HG03066 (cell line): ENCODE measurements around the gene CTNNB1.
A peak's percentile ranks its signal among the peaks of the same experiment; 100 is the strongest.

ENCODE experiments used
- ATAC-seq: cut with Tn5 transposase; IDR thresholded peaks from one replicate; pipeline ENCODE4 v1.9.1; 2021; ENCODE audit warnings: low read depth; ENCODE audit not compliant: unreplicated experiment

The CTNNB1 gene

GRCh38 chr3:41198950-41199865, at the start of gene CTNNB1:
TSS of gene CTNNB1 (plus strand) at chr3:41199505. CDS start at chr3:41224069, 24,564 bp downstream.
- peak; percentile 65 for ATAC-seq

DNA sequence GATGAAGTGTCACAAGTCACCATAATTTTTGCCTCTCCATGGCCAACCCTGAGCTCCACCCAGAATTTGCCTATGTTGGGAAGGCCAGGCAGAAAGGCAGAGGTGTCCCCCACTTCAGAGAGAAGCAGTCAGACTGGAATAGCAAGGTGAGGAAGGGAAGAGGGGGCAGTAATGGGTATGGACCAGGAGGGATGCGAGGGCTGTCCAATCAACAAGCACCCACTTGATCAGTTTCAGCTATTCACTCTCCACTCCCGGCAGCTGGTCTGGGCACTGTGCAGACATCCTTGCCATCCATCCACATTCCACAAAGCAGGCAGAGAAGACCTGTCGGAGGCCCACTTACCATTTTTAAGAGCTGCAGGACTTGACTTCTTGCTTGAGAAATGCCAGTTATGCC, 43.5 kb upstream of the CTNNB1 start:
- no peak for ATAC-seq

- ATAC-seq: no peak
Observed at GRCh38 chr3:41158947-41159346, 40.4 kb upstream of the CTNNB1 start.

- ATAC-seq: no peak
Observed at GRCh38 chr3:41159588-41160189, 39.6 kb upstream of the CTNNB1 start.

DNA sequence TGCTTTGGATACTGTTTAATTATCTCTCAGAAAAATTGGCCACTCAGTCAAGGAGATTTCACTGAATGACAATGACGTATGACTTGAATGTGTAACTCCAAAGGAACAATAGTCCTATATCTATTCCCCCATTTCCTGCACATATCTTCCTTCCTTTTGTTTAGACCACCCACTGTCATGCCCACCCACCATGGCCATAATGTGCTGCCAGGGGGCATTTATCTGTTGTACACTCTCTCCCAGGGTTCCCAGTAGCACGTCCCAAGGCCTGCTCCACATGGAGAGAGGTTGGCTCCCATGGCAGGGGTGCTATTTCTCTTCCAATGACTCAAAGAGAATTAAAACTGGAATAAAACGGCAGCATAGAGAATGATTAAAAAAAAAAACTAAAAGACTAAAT, 36.8 kb upstream of the CTNNB1 start:
- no peak for ATAC-seq

DNA sequence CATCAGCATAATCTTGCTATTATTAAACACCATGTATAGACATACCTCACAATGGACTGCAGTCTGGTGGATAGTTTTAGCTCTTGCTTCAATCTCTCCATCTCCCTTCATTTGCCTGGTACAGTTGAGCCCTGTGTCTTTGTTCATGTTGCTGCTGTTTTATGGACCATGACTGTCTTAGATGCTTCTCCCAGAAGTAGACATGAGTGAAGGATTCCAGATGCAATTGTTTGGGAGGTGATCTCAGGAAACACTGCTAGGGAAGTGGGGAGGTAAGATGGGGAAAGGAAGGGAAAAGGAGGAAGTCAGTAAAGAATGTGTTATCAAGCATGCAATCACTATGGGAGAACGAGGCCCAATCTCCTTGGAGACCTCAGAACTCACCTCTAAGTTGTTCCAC, 36.3 kb upstream of the CTNNB1 start:
- ATAC-seq: no peak

- ATAC-seq: no peak
Observed at GRCh38 chr3:41163421-41163820, 35.9 kb upstream of the CTNNB1 start.

DNA sequence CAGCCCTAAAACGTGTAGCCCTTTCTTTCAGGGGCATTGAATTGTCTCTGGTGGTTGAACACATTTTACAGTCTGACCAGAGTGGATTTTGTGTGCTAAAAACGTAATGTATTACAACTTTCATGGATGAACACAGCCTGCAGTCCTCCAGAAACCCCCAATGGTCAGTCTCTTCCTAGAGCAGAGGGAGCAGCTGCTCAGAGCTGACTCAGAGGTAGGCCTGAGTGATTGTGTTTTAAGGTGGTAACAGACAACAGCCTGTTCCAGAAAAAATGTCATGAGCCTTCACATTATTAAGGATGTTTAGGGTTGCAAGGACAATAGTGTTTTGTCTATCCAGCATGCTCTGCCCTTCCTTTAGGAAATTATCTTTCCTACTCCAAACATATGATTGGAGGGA, 34.5 kb upstream of the CTNNB1 start:
- no peak for ATAC-seq

- ATAC-seq: no peak
Observed at GRCh38 chr3:41167722-41168497, 31.4 kb upstream of the CTNNB1 start.

DNA sequence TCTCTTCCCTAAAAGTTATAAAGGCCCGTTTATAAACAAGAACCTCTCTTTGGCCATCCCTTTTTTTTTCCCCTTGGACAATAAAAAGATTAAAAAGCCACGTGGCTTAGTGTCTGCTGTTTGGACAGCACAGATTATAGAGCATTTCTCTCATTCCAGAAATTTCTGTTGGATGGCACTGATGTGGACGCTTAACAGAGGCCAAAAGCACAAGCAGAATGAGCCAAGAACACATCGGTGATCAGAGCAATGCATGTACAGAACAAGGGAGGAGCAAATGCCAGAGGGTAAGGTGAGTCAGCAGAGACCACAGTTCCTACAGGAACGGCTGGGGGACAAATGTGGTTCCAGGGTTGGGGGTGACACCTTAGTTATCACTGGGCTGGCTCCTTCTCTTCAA, 30.3 kb upstream of the CTNNB1 start:
- no peak for ATAC-seq

DNA sequence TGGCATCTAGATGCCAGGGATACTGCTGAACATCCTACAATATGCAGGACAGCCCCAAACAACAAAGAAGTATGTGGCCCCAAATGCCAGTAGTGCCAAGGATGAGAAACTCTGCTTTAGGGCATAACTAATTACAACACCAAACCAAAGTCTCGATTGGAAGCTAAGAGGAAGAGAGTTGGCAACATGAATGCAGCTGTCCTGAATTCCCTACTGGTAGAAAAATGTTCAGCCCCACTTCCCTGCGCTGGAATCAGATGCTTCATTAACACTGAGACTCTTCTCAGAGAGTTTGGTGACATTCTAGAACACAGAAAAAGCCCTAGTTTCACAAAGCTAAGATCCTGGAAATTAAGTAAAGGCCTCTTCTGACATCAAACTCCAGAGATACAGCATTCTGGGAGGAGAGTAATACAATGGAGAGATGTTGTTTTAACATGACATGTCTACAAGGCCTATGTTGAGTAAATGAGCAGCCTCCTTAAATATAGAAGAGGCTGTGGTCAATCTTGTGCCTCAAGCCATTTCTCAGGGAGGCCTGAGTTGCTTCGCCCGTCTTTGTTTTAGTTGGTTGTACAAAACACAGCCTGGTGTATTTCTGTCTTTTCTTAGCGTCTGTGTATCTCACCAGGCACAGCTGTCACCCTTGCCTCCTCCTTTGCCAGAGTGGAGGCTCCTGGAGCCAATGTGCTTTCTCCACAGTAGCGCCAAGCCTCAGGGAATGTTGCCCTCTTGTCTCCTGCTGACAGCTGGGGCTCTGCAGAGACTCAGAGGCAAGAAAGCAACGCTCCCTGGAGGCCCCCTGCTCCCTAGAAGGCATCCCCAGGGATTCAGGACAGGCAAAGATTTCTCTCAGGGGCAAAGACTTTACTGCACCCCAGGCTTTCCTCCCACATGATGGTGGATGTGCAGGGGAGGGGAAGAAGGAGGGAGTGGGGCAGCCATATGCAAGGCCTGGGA, 25.1 kb upstream of the CTNNB1 start:
- no peak for ATAC-seq

DNA sequence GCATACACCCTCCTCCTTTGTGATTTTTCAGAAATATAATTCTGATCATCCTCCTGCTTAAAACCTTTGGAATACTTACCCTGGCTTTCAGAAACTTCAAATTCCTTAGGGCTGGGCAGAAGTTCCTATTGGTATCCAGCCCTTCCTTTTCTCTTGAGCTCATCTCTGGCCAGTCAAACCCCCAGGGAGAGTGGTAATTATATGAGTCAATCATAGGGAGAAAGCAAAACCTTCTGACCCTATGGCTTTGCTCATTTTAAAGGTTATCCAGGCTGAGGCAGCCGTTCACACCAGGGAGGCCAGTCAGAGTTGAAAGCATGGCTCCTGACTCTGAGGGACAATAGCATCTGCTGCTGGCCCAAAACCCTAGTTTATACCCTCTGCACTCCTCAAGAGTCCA, 23.9 kb upstream of the CTNNB1 start:
- ATAC-seq: no peak

- ATAC-seq: no peak
Observed at GRCh38 chr3:41176596-41176995, 22.7 kb upstream of the CTNNB1 start.

DNA sequence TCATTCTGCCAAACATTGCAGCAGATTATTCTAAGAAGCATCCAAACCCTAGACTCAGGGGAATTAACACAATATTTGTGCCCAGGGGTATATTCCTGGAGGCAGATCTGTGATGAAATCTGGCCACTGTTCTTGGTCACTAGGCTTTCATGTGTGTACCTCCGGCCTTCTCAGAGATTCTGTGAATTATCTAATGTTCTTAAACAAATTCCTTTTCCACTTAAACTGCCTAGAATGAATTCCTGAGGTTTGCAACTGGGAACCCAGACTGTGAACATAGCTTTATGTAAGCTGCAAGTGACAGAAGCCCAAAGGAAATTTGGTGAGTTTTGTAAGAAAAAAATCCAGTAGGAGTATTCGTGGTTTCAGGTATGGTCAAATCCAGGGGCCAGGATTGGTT, 20.7 kb upstream of the CTNNB1 start:
- no peak for ATAC-seq

- no peak for ATAC-seq
Observed at GRCh38 chr3:41180396-41180795, 18.9 kb upstream of the CTNNB1 start.

- no peak for ATAC-seq
Observed at GRCh38 chr3:41182504-41183059, 16.7 kb upstream of the CTNNB1 start.

DNA sequence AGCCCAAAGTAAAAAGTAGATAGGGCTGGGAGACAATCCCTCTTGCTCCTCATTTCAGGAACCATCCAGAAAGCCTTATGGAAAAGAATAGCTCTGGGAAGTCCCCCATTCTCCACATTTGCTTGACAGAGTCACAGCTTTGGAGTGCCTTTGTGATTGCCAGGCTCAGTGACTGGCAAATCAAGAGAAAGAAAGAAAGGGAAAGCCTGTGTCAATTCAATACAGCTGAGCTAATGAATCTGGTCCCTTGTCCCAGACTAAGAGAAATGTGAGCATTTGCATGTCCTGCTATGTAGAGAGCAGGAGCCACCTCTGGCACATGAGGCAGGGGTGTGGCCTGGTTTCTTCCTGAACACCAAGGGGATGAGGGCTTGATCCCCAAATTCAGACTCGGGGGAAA, 14.9 kb upstream of the CTNNB1 start:
- ATAC-seq: no peak

DNA sequence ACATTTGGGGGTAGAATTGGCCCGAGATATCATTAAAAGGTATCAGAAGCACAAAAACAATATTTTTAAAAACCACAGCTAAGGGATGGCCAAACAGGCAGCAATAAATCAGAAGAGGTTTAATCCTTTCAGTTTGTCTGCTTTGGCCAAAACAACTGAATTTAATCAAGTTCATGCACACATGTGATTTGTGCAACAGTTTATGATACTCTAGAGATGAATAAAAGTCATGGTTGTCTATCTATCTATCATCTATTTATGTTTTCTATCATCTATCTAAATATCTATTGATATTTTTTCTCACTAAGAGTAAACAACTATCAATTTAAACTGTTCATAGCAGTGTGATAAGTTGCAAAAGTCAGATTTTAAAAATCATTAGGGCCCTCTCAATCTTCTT, 13.0 kb upstream of the CTNNB1 start:
- no peak for ATAC-seq

DNA sequence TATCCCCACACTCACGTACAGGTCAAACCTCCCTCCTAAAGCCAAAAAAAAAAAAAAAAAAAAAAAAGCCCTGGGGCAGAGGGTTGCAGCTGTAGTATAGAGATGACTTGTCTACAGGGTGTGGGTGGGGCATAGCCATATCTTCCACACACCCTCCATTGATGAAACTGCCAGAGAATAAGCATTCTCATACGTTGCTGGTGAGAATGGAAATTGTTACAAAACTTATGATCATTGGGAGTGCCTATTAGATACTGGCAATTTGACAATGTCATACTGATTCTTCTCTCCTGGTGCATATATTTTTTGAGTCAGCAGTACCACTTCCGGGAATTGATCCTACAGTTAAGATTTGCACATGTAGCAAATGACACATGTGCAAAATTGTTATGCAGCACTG, 11.0 kb upstream of the CTNNB1 start:
- ATAC-seq: no peak
